ENCODE results near the gene SLC6A17. TPM values are rescaled to one million over a fixed set of nuclear protein-coding genes. Genes with fewer than 3 reads are reported as not detected.

SLC6A17 gene
- total RNA-seq, 8 experiments from 2014 or later: 0.31 to 10.3 (median 0.82) TPM

- WGBS, 10 experiments: 5 to 44% (median 23%) methylated on average over 2 to 5 of the region's 5 CpGs
- H3K27ac ChIP-seq: no peak overlapping the region
- H3K4me3 ChIP-seq: no peak overlapping the region
- peaks cover 12 to 18% of the 10 kb centered on the region in 2 donors for H3K4me1 ChIP-seq (replicated peaks in 1 of 2)
- ATAC-seq (replicated peaks in 6 of 8): peak in 2 of 8 experiments; percentile 4 to 11
- in situ Hi-C loops (cut with MboI; ENCODE audit: low pct_unique_long_range_greater_than_20kb in 2 of 9, low sequenced_read_pairs in 9 of 9, unreplicated experiment in 9 of 9): no loop called here
Observed at GRCh38 chr1:110186558-110186957, 36.3 kb downstream of the SLC6A17 start.

DNA sequence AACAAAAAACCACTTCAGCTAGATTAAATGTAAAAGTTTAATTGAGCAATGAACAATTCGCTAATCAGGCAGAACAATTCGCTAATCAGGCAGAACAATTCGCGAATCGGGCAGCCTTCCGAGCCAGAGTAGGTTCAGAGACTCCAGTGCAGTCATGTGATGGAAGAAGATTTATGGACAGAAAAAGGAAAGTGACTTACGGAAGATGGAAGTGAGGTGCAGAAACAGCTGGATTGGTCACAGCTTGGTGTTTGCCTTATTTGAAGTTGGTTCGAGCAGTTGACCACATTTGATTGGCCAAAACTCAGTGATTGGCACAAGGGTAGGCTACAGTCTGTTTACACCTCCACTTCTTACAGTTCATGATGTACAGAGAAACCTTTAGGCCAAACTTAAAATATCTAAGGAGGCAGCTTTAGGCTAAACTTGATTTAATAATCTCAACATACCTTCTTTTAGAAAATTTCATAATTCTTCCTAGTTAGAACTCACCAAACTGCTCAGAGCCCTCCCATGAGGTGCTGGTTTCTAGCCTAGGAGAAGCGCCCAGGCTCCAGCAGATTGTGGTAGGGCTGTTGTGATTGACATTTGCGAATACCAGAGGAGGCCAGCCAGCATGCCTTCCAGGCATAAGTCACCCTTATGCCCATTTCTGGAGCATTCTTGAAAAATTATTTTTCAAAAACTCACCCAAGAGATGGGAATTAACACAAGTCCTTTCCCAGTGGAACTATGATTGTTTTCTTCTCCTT lies 37.0 kb downstream of the SLC6A17 start:
- in situ Hi-C loops (cut with MboI; ENCODE audit: low pct_unique_long_range_greater_than_20kb in 2 of 9, low sequenced_read_pairs in 9 of 9, unreplicated experiment in 9 of 9): no loop called here
- Histone ChIP-seq H3K4me1 (replicated peaks in 1 of 2) (peaks cover 12 to 18% of the 10 kb centered on the region in 2 donors), H3K4me3 (no peak overlapping the region), H3K27ac (no peak overlapping the region)
- WGBS, 10 experiments: 33 to 90% (median 75%) methylated on average over 1 to 10 of the region's 10 CpGs
- ATAC-seq (replicated peaks in 6 of 8): peak in 3 of 8 experiments; percentile 39 to 75 (median 70)

DNA sequence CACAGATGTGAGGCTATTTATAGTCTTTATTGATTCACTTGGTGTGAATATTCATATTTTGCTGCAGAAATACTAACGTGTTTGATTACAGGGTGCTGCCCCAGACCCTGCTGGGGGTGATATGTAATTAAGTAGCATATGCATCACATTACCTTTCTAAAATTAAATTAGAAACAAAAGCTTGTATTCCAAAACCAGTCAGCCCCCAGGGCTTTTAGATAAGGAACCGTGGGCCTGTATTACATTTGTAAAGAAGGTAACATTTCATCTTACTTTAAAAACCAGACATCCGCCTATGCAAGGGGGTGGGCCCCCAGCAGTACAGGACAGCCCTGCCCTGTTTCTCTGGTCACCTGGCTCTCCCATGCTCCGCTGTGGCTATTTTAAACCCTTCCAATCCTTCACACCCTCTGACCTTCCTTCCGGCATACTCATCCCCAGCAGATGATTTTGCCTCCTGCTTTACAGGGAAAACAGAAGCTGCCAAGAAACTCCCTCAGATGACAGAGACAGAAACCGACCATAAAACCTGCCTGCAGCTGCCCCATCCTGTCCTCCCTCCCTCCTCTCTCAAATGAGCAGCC lies 37.8 kb downstream of the SLC6A17 start:
- 0 to 60% (median 28%) methylated on average over 1 to 6 of the region's 6 CpGs; no CpG with 5 or more reads in 1 of the 10 experiments for WGBS, 10 experiments
- H3K4me3 ChIP-seq: no peak overlapping the region
- H3K27ac ChIP-seq: no peak overlapping the region
- H3K4me1 ChIP-seq (replicated peaks in 1 of 2): peaks cover 12 to 16% of the 10 kb centered on the region in 2 donors
- ATAC-seq (replicated peaks in 6 of 8): peak in 6 of 8 experiments; percentile 77 to 92 (median 90)
- in situ Hi-C loops (cut with MboI; ENCODE audit: low pct_unique_long_range_greater_than_20kb in 2 of 9, low sequenced_read_pairs in 9 of 9, unreplicated experiment in 9 of 9): no loop called here

DNA sequence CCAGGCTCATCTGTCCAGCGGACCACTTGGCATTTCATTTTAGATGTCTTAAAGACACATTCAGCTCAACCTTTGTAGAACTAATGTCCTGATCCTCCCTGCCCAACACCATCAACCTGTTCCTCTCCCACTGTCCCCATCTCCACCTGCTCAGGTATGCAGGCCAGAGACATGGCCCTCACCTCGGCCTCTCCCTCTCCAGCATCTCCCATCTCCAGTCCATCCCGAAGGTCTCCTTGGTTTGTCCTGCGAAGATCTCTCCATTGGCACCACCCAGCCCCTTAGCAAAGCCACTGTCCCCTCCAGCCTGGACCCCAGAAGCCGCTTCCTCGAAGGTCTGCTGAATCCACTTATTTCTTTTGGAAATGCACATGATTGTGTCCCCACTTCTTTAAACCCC lies 38.9 kb downstream of the SLC6A17 start:
- ATAC-seq (replicated peaks in 6 of 8): no peak
- peaks cover 12 to 16% of the 10 kb centered on the region in 2 donors for H3K4me1 ChIP-seq (replicated peaks in 1 of 2)
- no peak overlapping the region for H3K27ac ChIP-seq
- in situ Hi-C loops (cut with MboI; ENCODE audit: low pct_unique_long_range_greater_than_20kb in 2 of 9, low sequenced_read_pairs in 9 of 9, unreplicated experiment in 9 of 9): no loop called here
- no peak overlapping the region for H3K4me3 ChIP-seq
- WGBS, 10 experiments: 67 to 100% (median 83%) methylated on average over 1 to 5 of the region's 6 CpGs; no CpG with 5 or more reads in 1 of the 10 experiments

DNA sequence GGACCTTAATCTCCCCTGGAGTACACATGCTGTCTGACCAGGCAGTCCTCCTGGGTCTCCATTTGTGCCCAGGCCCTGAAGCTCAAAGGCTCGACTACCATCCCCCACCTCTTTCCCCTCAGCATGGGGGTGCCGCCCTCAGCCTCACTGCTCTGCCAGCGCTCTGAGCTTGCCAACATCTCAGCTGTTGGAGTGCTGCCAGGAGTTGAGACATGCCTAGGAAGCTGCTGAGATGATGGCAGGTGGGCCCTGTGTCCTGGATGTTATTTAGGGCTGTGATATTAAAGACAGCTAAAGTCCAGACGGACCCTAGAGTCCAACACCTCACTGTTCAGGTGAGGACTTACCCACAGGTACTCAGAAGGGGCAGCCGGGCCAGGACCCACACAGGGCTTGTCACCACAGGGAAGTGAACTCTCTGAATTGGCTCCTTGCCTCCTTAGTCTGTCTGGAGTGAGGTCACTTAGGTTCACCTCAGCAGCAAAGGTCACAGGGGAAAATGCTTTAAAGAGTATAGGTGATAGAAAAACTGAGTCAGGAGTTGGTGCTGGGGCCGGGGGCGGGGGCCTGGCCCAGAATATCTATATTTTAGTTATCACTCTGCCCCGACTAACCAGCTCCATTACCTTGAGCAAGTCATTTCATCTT lies 40.1 kb downstream of the SLC6A17 start:
- WGBS, 10 experiments: 52 to 82% (median 74%) methylated on average over 1 to 7 of the region's 8 CpGs; no CpG with 5 or more reads in 2 of the 10 experiments
- Histone ChIP-seq H3K4me3 (no peak overlapping the region), H3K4me1 (replicated peaks in 1 of 2) (peaks cover 12 to 16% of the 10 kb centered on the region in 2 donors), H3K27ac (no peak overlapping the region)
- in situ Hi-C loops (cut with MboI; ENCODE audit: low pct_unique_long_range_greater_than_20kb in 2 of 9, low sequenced_read_pairs in 9 of 9, unreplicated experiment in 9 of 9): no loop called here
- no peak for ATAC-seq (replicated peaks in 6 of 8)

GRCh38 chr1:110192541-110192940 lies 42.2 kb downstream of the SLC6A17 start:
- in situ Hi-C loops (cut with MboI; ENCODE audit: low pct_unique_long_range_greater_than_20kb in 2 of 9, low sequenced_read_pairs in 9 of 9, unreplicated experiment in 9 of 9): no loop called here
- Histone ChIP-seq H3K4me3 (no peak overlapping the region), H3K27ac (no peak overlapping the region), H3K4me1 (replicated peaks in 1 of 2) (peaks cover 10 to 12% of the 10 kb centered on the region in 2 donors)
- 33 to 100% (median 74%) methylated on average over 1 to 4 of the region's 8 CpGs; no CpG with 5 or more reads in 2 of the 10 experiments for WGBS, 10 experiments
- no peak for ATAC-seq (replicated peaks in 6 of 8)

- 88 to 100% (median 100%) methylated on average over 1 to 5 of the region's 10 CpGs; no CpG with 5 or more reads in 5 of the 10 experiments for WGBS, 10 experiments
- no peak overlapping the region for H3K4me3 ChIP-seq
- ATAC-seq (replicated peaks in 6 of 8): no peak
- H3K4me1 ChIP-seq (replicated peaks in 1 of 2): peaks cover 0 to 5% of the 10 kb centered on the region in 2 donors
- in situ Hi-C loops (cut with MboI; ENCODE audit: low pct_unique_long_range_greater_than_20kb in 2 of 9, low sequenced_read_pairs in 9 of 9, unreplicated experiment in 9 of 9): no loop called here
- H3K27ac ChIP-seq: no peak overlapping the region
Observed at GRCh38 chr1:110195196-110195595, 44.9 kb downstream of the SLC6A17 start.

DNA sequence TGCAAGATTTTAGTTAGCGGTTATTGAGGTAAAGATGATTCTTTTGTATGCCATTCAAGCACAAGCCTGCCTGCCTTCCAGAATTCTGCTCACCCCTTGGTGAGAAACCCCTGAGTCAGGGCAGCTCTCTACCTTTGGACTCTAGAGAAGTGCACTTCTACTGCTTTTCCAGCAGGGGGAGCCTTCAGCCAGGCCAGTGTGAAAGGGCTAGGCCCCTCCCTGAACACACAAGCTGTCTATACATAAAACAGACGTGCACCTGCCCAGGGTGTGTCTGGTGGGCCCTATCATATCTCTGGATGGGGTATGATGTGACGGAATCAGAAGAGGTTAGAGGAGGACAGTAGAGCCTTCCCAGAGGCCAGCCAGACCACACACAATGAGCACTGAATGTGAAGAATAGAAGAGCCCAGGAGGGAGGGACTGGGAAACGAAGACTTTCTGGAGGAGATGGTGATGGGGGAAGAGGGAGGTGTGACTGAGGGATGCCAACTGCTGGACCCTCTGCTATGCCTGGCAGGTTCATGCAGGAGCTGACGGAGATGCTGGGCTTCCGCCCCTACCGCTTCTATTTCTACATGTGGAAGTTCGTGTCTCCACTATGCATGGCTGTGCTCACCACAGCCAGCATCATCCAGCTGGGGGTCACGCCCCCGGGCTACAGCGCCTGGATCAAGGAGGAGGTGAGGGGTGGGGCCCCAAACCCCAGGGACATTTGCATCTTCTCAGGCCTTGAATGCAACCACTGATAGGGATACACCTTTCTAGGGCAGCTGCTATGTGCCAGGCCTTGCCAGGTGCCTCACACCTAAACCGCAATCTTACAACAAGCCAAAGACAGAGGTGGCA lies 46.8 kb downstream of the SLC6A17 start:
- no peak overlapping the region for H3K27ac ChIP-seq
- H3K4me3 ChIP-seq: no peak overlapping the region
- peak; percentile 85 to 98 (median 88) for ATAC-seq (replicated peaks in 6 of 8)
- H3K4me1 ChIP-seq (replicated peaks in 1 of 2): peaks cover 0 to 5% of the 10 kb centered on the region in 2 donors
- in situ Hi-C loops (cut with MboI; ENCODE audit: low pct_unique_long_range_greater_than_20kb in 2 of 9, low sequenced_read_pairs in 9 of 9, unreplicated experiment in 9 of 9): no loop called here
- WGBS, 10 experiments: 0 to 75% (median 38%) methylated on average over 1 to 10 of the region's 12 CpGs; no CpG with 5 or more reads in 1 of the 10 experiments

DNA sequence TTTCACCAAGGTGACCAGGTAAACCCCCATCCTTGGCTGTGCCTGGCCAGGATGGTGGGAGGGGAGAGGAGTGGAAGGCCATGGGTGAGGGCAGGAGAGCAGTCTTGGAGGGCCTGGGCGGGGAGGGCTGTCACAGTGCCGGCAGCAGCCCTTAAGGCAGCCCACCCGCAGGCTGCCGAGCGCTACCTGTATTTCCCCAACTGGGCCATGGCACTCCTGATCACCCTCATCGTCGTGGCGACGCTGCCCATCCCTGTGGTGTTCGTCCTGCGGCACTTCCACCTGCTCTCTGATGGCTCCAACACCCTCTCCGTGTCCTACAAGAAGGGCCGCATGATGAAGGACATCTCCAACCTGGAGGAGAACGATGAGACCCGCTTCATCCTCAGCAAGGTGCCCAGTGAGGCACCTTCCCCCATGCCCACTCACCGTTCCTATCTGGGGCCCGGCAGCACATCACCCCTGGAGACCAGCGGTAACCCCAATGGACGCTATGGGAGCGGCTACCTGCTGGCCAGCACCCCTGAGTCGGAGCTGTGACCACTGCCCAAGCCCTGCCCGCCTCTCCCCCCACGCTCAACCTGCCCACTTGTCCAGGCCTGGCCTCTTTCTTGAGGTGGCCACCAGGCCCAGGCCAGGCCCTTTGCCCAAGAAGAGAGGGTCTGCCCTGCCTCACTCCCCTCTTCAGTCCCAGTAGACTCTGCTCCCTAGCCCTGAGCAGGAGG lies 47.8 kb downstream of the SLC6A17 start:
- H3K4me1 ChIP-seq (replicated peaks in 1 of 2): peaks cover 0 to 5% of the 10 kb centered on the region in 2 donors
- H3K4me3 ChIP-seq: no peak overlapping the region
- no peak for ATAC-seq (replicated peaks in 6 of 8)
- no peak overlapping the region for H3K27ac ChIP-seq
- 65 to 91% (median 83%) methylated on average over 1 to 12 of the region's 23 CpGs; no CpG with 5 or more reads in 3 of the 10 experiments for WGBS, 10 experiments
- in situ Hi-C loops (cut with MboI; ENCODE audit: low pct_unique_long_range_greater_than_20kb in 2 of 9, low sequenced_read_pairs in 9 of 9, unreplicated experiment in 9 of 9): no loop called here

- peaks cover 0 to 5% of the 10 kb centered on the region in 2 donors for H3K4me1 ChIP-seq (replicated peaks in 1 of 2)
- H3K4me3 ChIP-seq: no peak overlapping the region
- no peak for ATAC-seq (replicated peaks in 6 of 8)
- no peak overlapping the region for H3K27ac ChIP-seq
- 60 to 84% methylated on average over 2 of the region's 2 CpGs; no CpG with 5 or more reads in 8 of the 10 experiments for WGBS, 10 experiments
- in situ Hi-C loops (cut with MboI; ENCODE audit: low pct_unique_long_range_greater_than_20kb in 2 of 9, low sequenced_read_pairs in 9 of 9, unreplicated experiment in 9 of 9): no loop called here
Observed at GRCh38 chr1:110198746-110199145, 48.5 kb downstream of the SLC6A17 start.

- in situ Hi-C loops (cut with MboI; ENCODE audit: low pct_unique_long_range_greater_than_20kb in 2 of 9, low sequenced_read_pairs in 9 of 9, unreplicated experiment in 9 of 9): loop anchor here (10.0 to 25.0 kb wide), 6 partner anchors 112 to 295 kb away; partner anchors contain the start of gene PROK1 (in 6 of the 9)
- Histone ChIP-seq H3K4me1 (replicated peaks in 1 of 2) (peaks cover 0 to 5% of the 10 kb centered on the region in 2 donors), H3K4me3 (no peak overlapping the region), H3K27ac (no peak overlapping the region)
- ATAC-seq (replicated peaks in 6 of 8): no peak
- 0 to 59% (median 41%) methylated on average over 1 to 2 of the region's 2 CpGs; no CpG with 5 or more reads in 7 of the 10 experiments for WGBS, 10 experiments
Observed at GRCh38 chr1:110200190-110200589, 49.9 kb downstream of the SLC6A17 start.

DNA sequence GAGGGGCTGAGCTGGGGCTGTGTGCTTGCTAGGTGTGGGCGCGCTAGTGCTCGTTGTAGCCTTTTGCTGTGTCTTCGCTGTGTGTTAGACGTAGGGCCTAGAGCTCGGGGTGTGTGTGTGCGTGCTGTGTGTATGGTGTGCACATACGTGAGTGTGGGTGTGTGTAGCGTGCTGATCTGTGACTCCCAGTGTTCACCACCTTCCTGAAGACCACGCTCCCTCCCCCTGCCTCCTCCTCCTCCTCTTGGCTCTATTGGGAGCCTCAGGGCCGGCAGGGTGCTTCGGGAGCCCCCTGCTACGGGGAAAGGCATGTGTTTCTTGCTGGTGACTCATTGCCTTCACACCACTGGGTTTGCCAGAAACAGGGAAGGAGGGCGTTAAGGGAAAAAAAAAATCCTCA lies 50.4 kb downstream of the SLC6A17 start:
- in situ Hi-C loops (cut with MboI; ENCODE audit: low pct_unique_long_range_greater_than_20kb in 2 of 9, low sequenced_read_pairs in 9 of 9, unreplicated experiment in 9 of 9): loop anchor here (10.0 to 25.0 kb wide), 6 partner anchors 112 to 294 kb away; partner anchors contain the start of gene PROK1 (in 6 of the 9)
- no peak overlapping the region for H3K27ac ChIP-seq
- 60 to 100% (median 83%) methylated on average over 1 to 12 of the region's 14 CpGs; no CpG with 5 or more reads in 5 of the 10 experiments for WGBS, 10 experiments
- ATAC-seq (replicated peaks in 6 of 8): peak in 2 of 8 experiments; percentile 19 to 24
- peaks cover 0 to 5% of the 10 kb centered on the region in 2 donors for H3K4me1 ChIP-seq (replicated peaks in 1 of 2)
- no peak overlapping the region for H3K4me3 ChIP-seq

Measured in motor neuron (in vitro differentiated cells).